Activated CD4-positive, alpha-beta T cell treated with anti-CD3 and anti-CD28 coated beads for 36 hours (primary cell): ENCODE data around the gene CCDC61. TPM values are rescaled to one million over a fixed set of nuclear protein-coding genes. Genes with fewer than 3 reads are reported as not detected.

Source experiments
- ATAC-seq: fragments of 200-7000 bp; cut with Tn5 transposase; one replicate; pipeline ENCODE4 v1.10.0; 2021; ENCODE audit warnings: mild to moderate bottlenecking, moderate library complexity
- CTCF ChIA-PET: fragments of 350-600 bp; sonication (Branson Sonifier 250); formaldehyde crosslinking; loops from one replicate; lab custom pipeline; 2021; ENCODE audit warnings: antibody characterized with exemption; lab: Charles Lee
- POLR2A ChIA-PET: fragments of 350-600 bp; sonication (Branson Sonifier 250); formaldehyde crosslinking; loops from one replicate; lab custom pipeline; 2021; ENCODE audit warnings: antibody characterized with exemption, inconsistent platforms; lab: Charles Lee
- DNase-seq: peaks from one replicate; pipeline ENCODE4 v3.0.0-alpha.2; 2020
- H3K27ac Mint-ChIP-seq: one replicate; pipeline ENCODE4 v1.8.0; 2021; ENCODE audit warnings: mixed read lengths
- H3K27me3 Mint-ChIP-seq: one replicate; pipeline ENCODE4 v1.8.0; 2021; ENCODE audit warnings: mixed read lengths
- H3K36me3 Mint-ChIP-seq: one replicate; pipeline ENCODE4 v1.8.0; 2021; ENCODE audit warnings: low read depth, mixed read lengths
- H3K4me1 Mint-ChIP-seq: one replicate; pipeline ENCODE4 v1.8.0; 2021; ENCODE audit warnings: mixed read lengths
- H3K4me3 Mint-ChIP-seq: one replicate; pipeline ENCODE4 v1.8.0; 2021; ENCODE audit warnings: mild to moderate bottlenecking, moderate library complexity, mixed read lengths
- H3K9me3 Mint-ChIP-seq: one replicate; pipeline ENCODE4 v1.8.0; 2021; ENCODE audit warnings: low read depth, mixed read lengths
- intact Hi-C, 2 experiments: fragments of 100-400 bp; cut with DNase I in 1 of 2; cut with micrococcal nuclease in 1 of 2; formaldehyde crosslinking; loops; one replicate each; pipeline versions ENCODE4 v1.14.2 to v1.15.1; 2022 to 2024; cut with DNase I, micrococcal nuclease
- total RNA-seq, 2 experiments: library from RNA; stranded (reverse); gene quantifications; one replicate each; pipeline ENCODE4 v1.2.3, GENCODE V29; 2021

The CCDC61 gene, protein sequence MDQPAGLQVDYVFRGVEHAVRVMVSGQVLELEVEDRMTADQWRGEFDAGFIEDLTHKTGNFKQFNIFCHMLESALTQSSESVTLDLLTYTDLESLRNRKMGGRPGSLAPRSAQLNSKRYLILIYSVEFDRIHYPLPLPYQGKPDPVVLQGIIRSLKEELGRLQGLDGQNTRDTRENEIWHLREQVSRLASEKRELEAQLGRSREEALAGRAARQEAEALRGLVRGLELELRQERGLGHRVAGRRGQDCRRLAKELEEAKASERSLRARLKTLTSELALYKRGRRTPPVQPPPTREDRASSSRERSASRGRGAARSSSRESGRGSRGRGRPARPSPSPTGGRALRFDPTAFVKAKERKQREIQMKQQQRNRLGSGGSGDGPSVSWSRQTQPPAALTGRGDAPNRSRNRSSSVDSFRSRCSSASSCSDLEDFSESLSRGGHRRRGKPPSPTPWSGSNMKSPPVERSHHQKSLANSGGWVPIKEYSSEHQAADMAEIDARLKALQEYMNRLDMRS
- 10 to 100 TPM; 22.4 to 26.2 TPM for total RNA-seq

DNA sequence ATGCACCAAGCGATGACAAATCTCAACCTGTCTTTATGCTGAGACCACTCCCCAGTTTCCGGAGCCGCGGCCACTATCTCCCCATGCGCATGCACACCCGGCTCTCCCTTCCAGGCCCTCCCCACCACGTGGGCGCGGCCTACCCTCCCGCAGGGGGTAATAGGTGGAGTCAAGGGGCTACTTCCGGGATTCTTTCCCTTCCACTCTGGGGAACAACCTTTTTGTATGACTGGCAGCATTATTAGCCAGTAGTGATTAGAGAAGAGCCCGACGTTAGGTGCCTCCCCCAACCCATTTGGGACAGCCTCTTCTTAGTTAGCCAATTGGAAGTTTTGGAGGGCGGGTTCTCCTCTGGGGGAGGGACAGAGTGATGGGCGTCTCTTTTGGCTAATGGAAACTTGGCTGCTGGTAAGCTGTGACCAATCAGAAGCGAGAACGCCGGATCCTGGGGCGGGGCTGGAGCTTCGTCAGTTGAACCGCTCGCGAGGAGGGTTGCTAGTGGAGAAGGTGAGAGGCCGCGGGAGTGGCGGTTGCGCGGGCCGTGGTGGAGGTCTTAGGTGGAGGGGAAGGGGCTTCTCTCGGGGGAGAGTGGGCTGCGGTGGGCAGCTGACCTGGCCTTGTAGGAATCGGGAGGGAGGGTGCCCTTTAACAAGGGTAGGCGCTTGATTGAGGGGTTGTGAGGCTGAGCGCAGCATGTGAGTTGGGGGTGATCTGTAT, at the start of gene CCDC61:
Gene CCDC61 (plus strand): TSS at position 470 of the 717 bp plus-strand sequence. CDS start 7,552 bp downstream, outside the sequence.
- no peaks in the 10 kb centered on the region for H3K9me3 Mint-ChIP-seq
- ATAC-seq (peak; percentile 98), DNase-seq (peak; percentile 96)
- ChIA-PET POLR2A (interaction anchor here (1.0 kb wide), 2 partner anchors 92 to 132 kb away, joined by 3 to 4 read pairs; partner anchors contain the start of gene SYMPK), CTCF (interaction anchor here (0.6 to 2.2 kb wide), 12 partner anchors 8 to 437 kb away, joined by 3 to 8 read pairs (median 4); partner anchors contain the start of gene MYPOP)
- intact Hi-C loops: loop anchor here (1.0 kb wide), 14 partner anchors 21 to 817 kb away; partner anchors contain the start of genes IRF2BP1 (in 2 of the 2), SYMPK (in 2 of the 2), BLOC1S3 (in 1 of the 2) and DMWD (in 1 of the 2)
- H3K4me3 Mint-ChIP-seq: no peak within 1 kb of the TSS
- H3K27me3 Mint-ChIP-seq: peaks cover 7% of the 10 kb centered on the region
- H3K4me1 Mint-ChIP-seq: peaks cover 22% of the 10 kb centered on the region
- no peak within 1 kb of the TSS for H3K27ac Mint-ChIP-seq
- H3K36me3 Mint-ChIP-seq: peaks cover 10% of the 10 kb centered on the region

DNA sequence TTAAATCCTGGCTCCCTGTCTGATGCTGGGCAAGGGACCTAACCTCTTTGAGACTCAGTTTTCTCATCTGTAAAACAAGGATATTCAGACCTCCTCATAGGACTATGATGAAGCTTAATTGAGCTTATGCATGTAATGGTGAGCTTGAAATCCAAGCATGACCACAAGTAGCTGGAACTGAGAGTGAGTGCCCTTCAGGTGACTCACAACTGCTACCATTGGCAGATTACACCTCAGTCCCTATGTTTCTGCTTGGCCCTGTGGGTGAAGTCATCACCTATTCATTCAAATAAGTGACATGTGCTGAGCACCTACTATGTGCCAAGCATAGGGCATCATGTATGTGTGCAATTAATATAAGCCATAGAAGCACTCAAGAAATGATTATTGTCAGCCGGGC, 47.3 kb upstream of the CCDC61 start:
- H3K36me3 Mint-ChIP-seq: no peaks in the 10 kb centered on the region
- DNase-seq: no peak
- intact Hi-C loops: no loop called here
- peaks cover 16% of the 10 kb centered on the region for H3K27me3 Mint-ChIP-seq
- H3K9me3 Mint-ChIP-seq: no peaks in the 10 kb centered on the region
- no peak for ATAC-seq
- peaks cover 4% of the 10 kb centered on the region for H3K4me1 Mint-ChIP-seq
- H3K4me3 Mint-ChIP-seq: no peak overlapping the region
- ChIA-PET CTCF (interaction anchor here (0.8 to 1.5 kb wide), 2 partner anchors 15 to 169 kb away, joined by 4 to 5 read pairs; no protein-coding TSS in a partner anchor), POLR2A (no interaction called here)
- no peak overlapping the region for H3K27ac Mint-ChIP-seq

DNA sequence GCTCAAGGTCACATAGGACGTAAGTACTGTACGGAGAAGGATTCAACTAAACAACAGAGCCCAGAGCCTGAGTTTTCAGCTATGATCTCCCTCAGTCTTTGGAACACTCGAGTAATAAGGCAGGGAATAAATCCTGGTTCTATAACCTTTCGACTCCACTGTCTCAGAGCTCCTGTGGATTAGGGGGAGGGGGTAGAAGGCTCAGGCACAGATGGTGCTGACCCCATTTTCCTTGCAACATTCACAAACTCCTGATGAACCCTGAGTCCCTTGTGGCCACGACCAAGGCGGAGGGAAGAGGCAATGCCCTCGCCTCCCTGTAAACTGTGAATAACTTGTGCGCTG, 43.0 kb upstream of the CCDC61 start:
- DNase-seq: no peak
- H3K36me3 Mint-ChIP-seq: no peaks in the 10 kb centered on the region
- POLR2A ChIA-PET: interaction anchor here (0.6 to 1.0 kb wide), 2 partner anchors 89 to 190 kb away, joined by 3 to 4 read pairs; partner anchors contain the start of gene SYMPK
- peaks cover 24% of the 10 kb centered on the region for H3K27me3 Mint-ChIP-seq
- H3K4me3 Mint-ChIP-seq: peak overlapping the region; percentile 67
- peaks cover 3% of the 10 kb centered on the region for H3K9me3 Mint-ChIP-seq
- ATAC-seq: peak; percentile 16
- H3K27ac Mint-ChIP-seq: no peak overlapping the region
- intact Hi-C loops: no loop called here
- H3K4me1 Mint-ChIP-seq: peaks cover 9% of the 10 kb centered on the region
- CTCF ChIA-PET: interaction anchor here (1.0 kb wide), 1 partner anchor 64 kb away, joined by 4 read pairs; no protein-coding TSS in a partner anchor

DNA sequence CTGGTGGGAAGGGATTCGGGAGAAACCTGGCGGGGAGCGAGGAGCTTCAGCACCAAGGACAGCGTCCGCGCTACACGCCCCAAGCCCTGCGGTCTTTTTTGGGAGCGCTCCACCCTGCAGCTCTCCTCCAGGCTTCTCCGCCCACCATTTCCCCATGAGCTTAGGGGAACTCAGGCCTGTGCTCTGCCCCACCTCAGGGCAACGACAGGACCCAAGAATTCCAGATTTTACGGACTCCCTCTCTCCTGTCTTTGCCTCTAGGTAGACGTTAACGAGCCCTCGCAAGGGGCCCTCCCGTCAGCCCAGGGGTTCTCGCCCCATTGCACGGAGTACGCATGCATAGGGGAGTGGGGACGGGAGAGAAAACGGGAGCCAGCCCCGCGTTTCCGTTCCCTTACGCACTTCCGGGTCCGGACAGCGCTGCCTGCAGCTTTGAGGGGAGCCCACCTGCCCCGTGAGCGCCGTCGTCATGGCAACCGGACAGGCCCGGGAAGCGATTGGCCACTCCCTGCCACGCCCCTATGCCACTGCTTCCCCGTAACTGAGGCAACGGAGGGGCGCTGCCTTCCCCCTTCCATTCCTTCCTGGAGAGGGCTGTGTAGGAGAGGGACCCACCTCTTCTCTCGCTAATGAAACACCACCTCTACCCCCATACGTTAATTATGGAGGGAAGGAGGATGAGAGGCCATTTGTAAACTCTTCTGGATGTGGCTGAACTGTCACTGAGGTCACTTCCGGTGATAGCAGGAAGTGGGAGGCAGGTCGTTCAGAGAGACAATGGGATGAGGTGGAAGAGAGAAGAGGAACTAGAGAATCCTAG, 42.4 kb upstream of the CCDC61 start:
- intact Hi-C loops: no loop called here
- no peaks in the 10 kb centered on the region for H3K36me3 Mint-ChIP-seq
- no peak overlapping the region for H3K27ac Mint-ChIP-seq
- CTCF ChIA-PET: interaction anchor here (1.0 kb wide), 1 partner anchor 64 kb away, joined by 4 read pairs; no protein-coding TSS in a partner anchor
- peak; percentile 65 for ATAC-seq
- peaks cover 24% of the 10 kb centered on the region for H3K27me3 Mint-ChIP-seq
- POLR2A ChIA-PET: interaction anchor here (0.6 to 1.0 kb wide), 2 partner anchors 90 to 191 kb away, joined by 3 to 4 read pairs; partner anchors contain the start of gene SYMPK
- H3K4me1 Mint-ChIP-seq: peaks cover 9% of the 10 kb centered on the region
- H3K4me3 Mint-ChIP-seq: peak overlapping the region; percentile 67
- peak; percentile 66 for DNase-seq
- H3K9me3 Mint-ChIP-seq: peaks cover 3% of the 10 kb centered on the region

DNA sequence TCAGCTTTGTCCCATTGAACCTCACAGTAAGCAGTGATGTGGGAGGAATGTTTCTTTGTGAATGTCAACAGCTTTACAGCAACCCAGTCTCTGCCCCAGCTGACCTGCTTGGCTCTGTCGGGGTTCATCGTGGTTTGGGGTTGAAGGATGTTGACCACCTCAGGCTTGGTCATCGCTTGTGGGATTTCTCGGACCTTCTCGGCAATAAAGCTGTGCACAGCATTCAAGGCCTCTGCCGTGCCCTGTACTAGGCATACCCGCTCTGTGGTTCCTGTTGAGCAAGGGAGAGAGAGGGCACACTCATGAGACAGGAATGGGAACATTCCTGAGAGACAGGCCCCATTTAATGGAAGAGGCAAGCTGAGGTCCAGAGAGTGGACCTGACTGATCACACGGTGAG, 41.6 kb upstream of the CCDC61 start:
- Mint-ChIP-seq H3K9me3 (peaks cover 3% of the 10 kb centered on the region), H3K4me3 (no peak overlapping the region), H3K36me3 (no peaks in the 10 kb centered on the region), H3K4me1 (peaks cover 9% of the 10 kb centered on the region), H3K27me3 (peaks cover 31% of the 10 kb centered on the region), H3K27ac (no peak overlapping the region)
- ATAC-seq: no peak
- ChIA-PET CTCF (interaction anchor here (0.6 kb wide), 1 partner anchor 419 kb away, joined by 3 read pairs; no protein-coding TSS in a partner anchor), POLR2A (no interaction called here)
- intact Hi-C loops: no loop called here
- DNase-seq: no peak

DNA sequence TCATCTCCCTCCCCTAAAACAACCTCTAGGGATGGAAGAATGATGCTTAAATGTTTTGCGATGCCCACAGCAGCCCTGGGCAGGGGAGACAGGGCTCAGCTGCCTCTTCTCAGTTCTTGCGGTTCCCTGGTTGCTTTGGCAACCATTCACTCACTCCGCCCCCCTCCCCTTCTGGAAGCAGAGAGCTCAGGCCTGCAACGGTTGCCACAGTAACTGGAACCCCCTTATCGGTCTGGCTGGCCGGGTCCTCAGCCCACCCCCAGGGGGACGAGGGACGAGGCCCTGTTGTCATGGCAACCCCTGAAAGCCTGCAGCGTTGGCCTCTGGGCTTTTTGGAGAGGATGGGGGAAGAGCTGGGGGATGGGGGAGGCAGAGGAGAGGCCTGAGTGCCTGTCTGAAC, 41.1 kb upstream of the CCDC61 start:
- intact Hi-C loops: no loop called here
- peaks cover 9% of the 10 kb centered on the region for H3K4me1 Mint-ChIP-seq
- peaks cover 3% of the 10 kb centered on the region for H3K9me3 Mint-ChIP-seq
- POLR2A ChIA-PET: no interaction called here
- ATAC-seq: no peak
- no peaks in the 10 kb centered on the region for H3K36me3 Mint-ChIP-seq
- DNase-seq: no peak
- H3K27me3 Mint-ChIP-seq: peaks cover 36% of the 10 kb centered on the region
- CTCF ChIA-PET: interaction anchor here (0.6 kb wide), 1 partner anchor 418 kb away, joined by 3 read pairs; no protein-coding TSS in a partner anchor
- no peak overlapping the region for H3K4me3 Mint-ChIP-seq
- no peak overlapping the region for H3K27ac Mint-ChIP-seq

DNA sequence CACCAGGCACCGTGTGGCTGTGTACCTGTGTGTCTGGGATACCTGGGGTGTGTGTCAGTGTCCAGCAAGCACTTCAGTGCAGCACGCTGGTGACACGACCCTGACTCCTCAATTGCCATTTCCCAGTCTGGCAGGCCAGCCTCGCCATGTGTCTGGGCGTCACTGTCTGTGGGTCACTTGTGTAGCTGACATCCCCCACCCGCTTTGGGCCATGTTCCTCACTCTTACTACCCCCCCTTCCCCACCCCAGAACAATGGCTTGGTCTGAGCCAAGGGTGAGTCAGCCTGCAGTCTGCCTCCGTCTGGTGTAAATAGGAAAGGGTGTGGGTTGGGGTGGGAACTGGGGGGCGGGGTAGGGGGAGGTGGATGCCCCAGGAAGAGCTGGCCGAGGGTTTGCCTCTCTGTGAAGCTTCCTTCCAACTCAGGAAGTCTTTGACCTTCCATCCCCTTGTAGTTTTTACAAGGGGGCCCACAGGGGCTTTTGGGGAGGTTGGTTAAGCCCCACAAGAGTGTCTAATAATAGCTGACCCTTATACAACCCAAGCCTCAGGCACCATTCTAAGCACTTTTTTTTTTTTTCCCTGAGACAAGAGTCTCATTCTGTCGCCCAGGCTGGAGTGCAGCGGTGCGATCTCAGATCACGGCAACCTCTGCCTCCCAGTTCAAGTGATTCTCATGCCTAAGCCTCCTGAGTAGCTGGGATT, 39.2 kb upstream of the CCDC61 start:
- no peak overlapping the region for H3K27ac Mint-ChIP-seq
- H3K9me3 Mint-ChIP-seq: peaks cover 3% of the 10 kb centered on the region
- H3K36me3 Mint-ChIP-seq: no peaks in the 10 kb centered on the region
- no peak for ATAC-seq
- H3K4me1 Mint-ChIP-seq: peaks cover 9% of the 10 kb centered on the region
- intact Hi-C loops: no loop called here
- H3K4me3 Mint-ChIP-seq: no peak overlapping the region
- POLR2A ChIA-PET: no interaction called here
- peaks cover 42% of the 10 kb centered on the region for H3K27me3 Mint-ChIP-seq
- CTCF ChIA-PET: no interaction called here
- no peak for DNase-seq

DNA sequence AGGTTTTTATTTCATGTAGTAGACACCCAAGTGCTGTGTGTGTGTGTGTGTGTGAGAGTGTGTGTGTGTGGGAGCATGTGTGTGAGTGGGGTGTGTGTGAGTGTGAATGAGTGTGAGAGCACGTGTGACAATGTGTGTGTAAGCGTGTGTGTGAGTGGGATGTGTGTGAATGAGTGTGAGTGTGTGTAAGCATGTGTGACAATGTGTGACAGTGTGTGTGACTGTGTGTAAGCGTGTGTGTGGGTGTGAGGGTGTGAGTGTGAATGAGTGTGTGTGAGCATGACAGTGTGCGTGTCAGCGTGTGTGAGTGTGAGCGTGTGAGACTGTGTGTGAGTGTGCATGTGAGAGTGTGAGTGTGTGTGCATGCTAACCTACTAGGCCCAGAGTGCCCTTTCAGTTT, 36.9 kb upstream of the CCDC61 start:
- Mint-ChIP-seq H3K9me3 (peaks cover under 1% of the 10 kb centered on the region), H3K27ac (no peak overlapping the region), H3K36me3 (no peaks in the 10 kb centered on the region), H3K27me3 (peaks cover 44% of the 10 kb centered on the region), H3K4me3 (no peak overlapping the region), H3K4me1 (peaks cover under 1% of the 10 kb centered on the region)
- CTCF ChIA-PET: no interaction called here
- intact Hi-C loops: no loop called here
- DNase-seq: no peak
- POLR2A ChIA-PET: no interaction called here
- no peak for ATAC-seq

DNA sequence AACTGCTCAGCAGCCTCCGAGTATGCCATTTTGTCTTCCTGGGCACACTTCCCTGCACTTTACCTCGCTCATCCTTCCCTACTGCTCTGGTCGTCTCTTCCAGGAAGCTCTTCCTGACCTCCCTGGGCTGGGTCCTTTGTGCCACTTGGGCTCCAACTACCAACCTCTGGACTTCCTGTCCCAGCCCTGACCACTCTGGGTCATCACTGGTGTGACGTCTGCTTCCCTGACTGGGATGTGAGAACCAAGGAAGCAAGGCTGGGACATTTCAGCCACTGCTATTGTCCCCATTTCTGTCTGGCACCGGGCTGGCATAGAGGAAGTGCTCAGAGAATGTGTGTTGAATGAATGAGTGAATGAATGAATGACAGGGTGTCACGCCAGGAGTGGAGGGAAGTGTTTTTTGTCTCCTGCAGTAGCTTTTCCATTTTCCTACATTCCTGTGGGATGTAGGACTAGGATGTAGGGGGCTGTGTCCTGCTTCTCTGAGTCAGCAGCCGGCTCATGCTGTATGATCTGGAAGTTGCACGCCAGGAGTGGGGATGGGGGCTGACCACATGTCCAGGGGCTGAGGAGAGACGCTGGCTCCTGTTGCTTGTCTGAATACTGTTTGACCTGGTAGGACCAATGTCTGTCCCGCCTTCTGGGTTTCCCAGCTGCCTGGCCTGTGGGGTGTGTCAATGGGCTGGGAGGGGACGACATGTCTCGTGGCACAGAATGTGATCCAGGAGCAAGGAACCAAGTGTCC, 36.3 kb upstream of the CCDC61 start:
- no peak for ATAC-seq

More for the DNA sequence above, 36.3 kb upstream of the CCDC61 start:
- Mint-ChIP-seq H3K9me3 (no peaks in the 10 kb centered on the region), H3K27me3 (peaks cover 42% of the 10 kb centered on the region), H3K4me3 (no peak overlapping the region), H3K27ac (no peak overlapping the region), H3K4me1 (no peaks in the 10 kb centered on the region), H3K36me3 (no peaks in the 10 kb centered on the region)
- DNase-seq: no peak
- intact Hi-C loops: no loop called here
- CTCF ChIA-PET: no interaction called here
- POLR2A ChIA-PET: no interaction called here
